ENCODE results near the gene FAM114A2. TPM values are rescaled to one million over a fixed set of nuclear protein-coding genes. Genes with fewer than 3 reads are reported as not detected.

Gene FAM114A2
- total RNA-seq, 2 donors from 2014 or later = 18.0 to 19.7 TPM

GRCh38 chr5:153957205-153957604 lies 81.5 kb downstream of the FAM114A2 start:
- no peak overlapping the region for H3K9ac ChIP-seq (ENCODE audit: extremely low read depth, low read length, poor library complexity, severe bottlenecking)
- H3K4me3 ChIP-seq (ENCODE audit: low read length) = no peak overlapping the region
- no peaks in the 10 kb centered on the region for H3K36me3 ChIP-seq (ENCODE audit: control insufficient read depth, insufficient read depth, low read length)
- no peak overlapping the region for H3K27ac ChIP-seq (ENCODE audit: low read depth, low read length)
- H3K4me1 ChIP-seq (ENCODE audit: control insufficient read depth, insufficient read depth, low read length) = peaks cover 14% of the 10 kb centered on the region
- H3K4me1 Mint-ChIP-seq = peaks cover 30% of the 10 kb centered on the region
- DNase-seq = no peak
- H3K36me3 Mint-ChIP-seq (ENCODE audit: low read depth) = no peaks in the 10 kb centered on the region
- peaks cover 10% of the 10 kb centered on the region for H3K9me3 ChIP-seq (ENCODE audit: control insufficient read depth, low read length)
- no peak overlapping the region for H3K27ac Mint-ChIP-seq
- H3K27me3 Mint-ChIP-seq (ENCODE audit: insufficient read depth) = no peaks in the 10 kb centered on the region
- no peak for TF ChIP-seq CTCF (conservative IDR thresholded peaks at IDR 0.05)
- no peaks in the 10 kb centered on the region for H3K27me3 ChIP-seq (ENCODE audit: control insufficient read depth, insufficient read depth, low read length, poor library complexity, severe bottlenecking)
- no peak overlapping the region for H3K4me3 Mint-ChIP-seq
- H3K9me3 Mint-ChIP-seq = peaks cover 4% of the 10 kb centered on the region
- WGBS, 2 experiments (ENCODE audit: insufficient coverage in 1 of 2, insufficient read length in 1 of 2) = 75 to 94% methylated on average over 3 to 4 of the region's 4 CpGs

GRCh38 chr5:153953411-153953810 lies 85.3 kb downstream of the FAM114A2 start:
- H3K9ac ChIP-seq (ENCODE audit: extremely low read depth, low read length, poor library complexity, severe bottlenecking) = no peak overlapping the region
- Mint-ChIP-seq H3K4me3 (no peak overlapping the region), H3K9me3 (peaks cover 4% of the 10 kb centered on the region), H3K4me1 (peaks cover 9% of the 10 kb centered on the region), H3K36me3 (ENCODE audit: low read depth) (no peaks in the 10 kb centered on the region), H3K27me3 (ENCODE audit: insufficient read depth) (no peaks in the 10 kb centered on the region), H3K27ac (no peak overlapping the region)
- no peak overlapping the region for H3K4me3 ChIP-seq (ENCODE audit: low read length)
- 86 to 90% methylated on average over 1 to 3 of the region's 3 CpGs for WGBS, 2 experiments (ENCODE audit: insufficient coverage in 1 of 2, insufficient read length in 1 of 2)
- no peaks in the 10 kb centered on the region for H3K36me3 ChIP-seq (ENCODE audit: control insufficient read depth, insufficient read depth, low read length)
- H3K27me3 ChIP-seq (ENCODE audit: control insufficient read depth, insufficient read depth, low read length, poor library complexity, severe bottlenecking) = no peaks in the 10 kb centered on the region
- H3K27ac ChIP-seq (ENCODE audit: low read depth, low read length) = no peak overlapping the region
- no peak for DNase-seq
- H3K9me3 ChIP-seq (ENCODE audit: control insufficient read depth, low read length) = peaks cover 10% of the 10 kb centered on the region
- peaks cover 2% of the 10 kb centered on the region for H3K4me1 ChIP-seq (ENCODE audit: control insufficient read depth, insufficient read depth, low read length)
- TF ChIP-seq CTCF (conservative IDR thresholded peaks at IDR 0.05) = no peak

GRCh38 chr5:153952893-153953292 lies 85.8 kb downstream of the FAM114A2 start:
- no peaks in the 10 kb centered on the region for H3K36me3 Mint-ChIP-seq (ENCODE audit: low read depth)
- DNase-seq = no peak
- no peaks in the 10 kb centered on the region for H3K27me3 Mint-ChIP-seq (ENCODE audit: insufficient read depth)
- no peak overlapping the region for H3K27ac Mint-ChIP-seq
- 92 to 99% methylated on average over 2 of the region's 2 CpGs for WGBS, 2 experiments (ENCODE audit: insufficient coverage in 1 of 2, insufficient read length in 1 of 2)
- H3K27ac ChIP-seq (ENCODE audit: low read depth, low read length) = no peak overlapping the region
- peaks cover 10% of the 10 kb centered on the region for H3K9me3 ChIP-seq (ENCODE audit: control insufficient read depth, low read length)
- no peaks in the 10 kb centered on the region for H3K36me3 ChIP-seq (ENCODE audit: control insufficient read depth, insufficient read depth, low read length)
- TF ChIP-seq CTCF (conservative IDR thresholded peaks at IDR 0.05) = no peak
- no peak overlapping the region for H3K4me3 ChIP-seq (ENCODE audit: low read length)
- H3K9ac ChIP-seq (ENCODE audit: extremely low read depth, low read length, poor library complexity, severe bottlenecking) = no peak overlapping the region
- no peaks in the 10 kb centered on the region for H3K27me3 ChIP-seq (ENCODE audit: control insufficient read depth, insufficient read depth, low read length, poor library complexity, severe bottlenecking)
- no peak overlapping the region for H3K4me3 Mint-ChIP-seq
- peaks cover 9% of the 10 kb centered on the region for H3K4me1 Mint-ChIP-seq
- peaks cover 4% of the 10 kb centered on the region for H3K9me3 Mint-ChIP-seq
- peaks cover 2% of the 10 kb centered on the region for H3K4me1 ChIP-seq (ENCODE audit: control insufficient read depth, insufficient read depth, low read length)

All from endodermal cell (in vitro differentiated cells).